Endothelial cell of umbilical vein (primary cell): ENCODE results near the gene MAP7D2. TPM values are rescaled to one million over a fixed set of nuclear protein-coding genes. Genes with fewer than 3 reads are reported as not detected.

ENCODE experiments used
- BruUV-seq: library from RNA; stranded (reverse); fragments of 400-500 nt; replicated peaks from 2 replicates; lab custom pipeline; 2021; lab: Mats Ljungman, UMichigan
- CTCF ChIA-PET: fragments of 300-600, 350-600 bp; sonication (Branson Sonifier 250); formaldehyde crosslinking; loops from one replicate; lab custom pipeline; 2021; ENCODE audit warnings: antibody characterized with exemption, inconsistent platforms; lab: Charles Lee
- POLR2A ChIA-PET: fragments of 300-600, 350-600 bp; sonication (Branson Sonifier 250); formaldehyde crosslinking; loops from one replicate; lab custom pipeline; 2021; ENCODE audit warnings: antibody characterized with exemption, inconsistent platforms; lab: Charles Lee
- DNase-seq: peaks from one replicate; pipeline ENCODE4 v3.0.0-alpha.2; 2011; ENCODE audit warnings: low read depth, low spot score
- FAIRE-seq: peaks from 2 replicates; lab custom pipeline; 2011; peaks lifted over from hg19 to GRCh38; lab: Jason Lieb, UNC
- H2AFZ ChIP-seq: 2 replicates; pipeline ENCODE4 v1.6.0; 2012; ENCODE audit warnings: low read depth, low read length, control low read depth, inconsistent platforms
- H3K27ac ChIP-seq: 2 replicates; pipeline ENCODE4 v1.5.1; 2011; ENCODE audit warnings: low read depth, mild to moderate bottlenecking, control low read depth, low read length, moderate library complexity; ENCODE audit not compliant: insufficient read depth
- H3K27me3 ChIP-seq, 2 experiments: 2 replicates each; pipeline versions ENCODE4 v1.6.0 to v1.6.1; 2011; ENCODE audit warnings: low read length in 2 of 2, mixed read lengths in 1 of 2; ENCODE audit not compliant: control insufficient read depth in 2 of 2, insufficient read depth in 2 of 2
- H3K36me3 ChIP-seq, 2 experiments: 2 replicates in 1 of 2; 3 replicates in 1 of 2; pipeline ENCODE4 v1.5.1; 2011; ENCODE audit warnings: low read length in 2 of 2, mild to moderate bottlenecking in 1 of 2, moderate library complexity in 1 of 2; ENCODE audit not compliant: control insufficient read depth in 2 of 2, insufficient read depth in 2 of 2; ENCODE audit errors: extremely low read depth in 1 of 2
- H3K4me1 ChIP-seq: 3 replicates; pipeline ENCODE4 v1.5.1; 2011; ENCODE audit warnings: mild to moderate bottlenecking, low read length; ENCODE audit not compliant: control insufficient read depth, insufficient read depth; ENCODE audit errors: extremely low read depth
- H3K4me2 ChIP-seq: 2 replicates; pipeline ENCODE4 v1.6.1; 2011; ENCODE audit warnings: low read length, control low read depth, mixed read lengths; ENCODE audit not compliant: insufficient read depth
- H3K4me3 ChIP-seq, 3 experiments: fragments of 200-600 bp in 1 of 3; sonication (generic), shearing (Covaris generic) in 1 of 3; replicated peaks in 1 of 3; 2 replicates each; pipeline ENCODE4 v1.5.1; 2011 to 2016; ENCODE audit warnings: control low read depth in 3 of 3, low read length in 3 of 3, mild to moderate bottlenecking in 2 of 3, inconsistent platforms in 1 of 3, low read depth in 1 of 3, moderate library complexity in 1 of 3; ENCODE audit not compliant: insufficient read depth in 1 of 3
- H3K79me2 ChIP-seq: 2 replicates; pipeline ENCODE4 v1.6.0; 2012; ENCODE audit warnings: low read length, inconsistent platforms; ENCODE audit not compliant: control insufficient read depth, insufficient read depth
- H3K9ac ChIP-seq: replicated peaks from 2 replicates; pipeline ENCODE3; 2011; ENCODE audit warnings: low read length, control low read depth; ENCODE audit not compliant: insufficient read depth; ENCODE audit errors: extremely low read depth
- H3K9me1 ChIP-seq: replicated peaks from 3 replicates; pipeline ENCODE4 v1.6.0; 2011; ENCODE audit warnings: mild to moderate bottlenecking, low read length; ENCODE audit not compliant: control insufficient read depth, insufficient read depth; ENCODE audit errors: extremely low read depth
- H3K9me3 ChIP-seq: replicated peaks from 2 replicates; pipeline ENCODE4 v1.5.1; 2012; ENCODE audit warnings: low read length, inconsistent platforms; ENCODE audit not compliant: control insufficient read depth, insufficient read depth
- H4K20me1 ChIP-seq: replicated peaks from 2 replicates; pipeline ENCODE3; 2011; ENCODE audit warnings: mild to moderate bottlenecking, low read length; ENCODE audit not compliant: control insufficient read depth, insufficient read depth; ENCODE audit errors: extremely low read depth
- CTCF ChIP-seq, 2 donors: IDR thresholded peaks; 1 replicate in 1 of 2; 2 replicates in 1 of 2; pipeline ENCODE4 v1.5.1; 2011; ENCODE audit warnings: low read length in 2 of 2, mild to moderate bottlenecking in 2 of 2, moderate library complexity in 2 of 2, control low read depth in 1 of 2, inconsistent platforms in 1 of 2, low read depth in 1 of 2; ENCODE audit not compliant: insufficient read depth in 1 of 2; ENCODE audit errors: extremely low read depth in 1 of 2
- EZH2 ChIP-seq: IDR thresholded peaks from 2 replicates; pipeline ENCODE4 v1.6.1; 2012; ENCODE audit warnings: borderline replicate concordance, low read depth, mild to moderate bottlenecking, moderate library complexity, low read length, inconsistent platforms; ENCODE audit not compliant: severe bottlenecking
- FOS ChIP-seq: IDR thresholded peaks from 2 replicates; pipeline ENCODE4 v1.6.1; 2011; ENCODE audit warnings: mild to moderate bottlenecking, low read length, moderate library complexity, borderline replicate concordance; ENCODE audit not compliant: insufficient read depth
- GATA2 ChIP-seq: IDR thresholded peaks from 2 replicates; pipeline ENCODE4 v1.7.0; 2011; ENCODE audit warnings: low read depth, mild to moderate bottlenecking, moderate library complexity, mixed read lengths, low read length; ENCODE audit not compliant: insufficient read length, insufficient read depth
- JUN ChIP-seq: IDR thresholded peaks from 2 replicates; pipeline ENCODE4 v1.6.1; 2011; ENCODE audit warnings: borderline replicate concordance, low read depth; ENCODE audit not compliant: insufficient read length, insufficient read depth
- MAX ChIP-seq: IDR thresholded peaks from 2 replicates; pipeline ENCODE4 v1.6.1; 2011; ENCODE audit not compliant: insufficient read depth, insufficient read length
- MYC ChIP-seq: IDR thresholded peaks from one replicate; pipeline ENCODE4 v1.6.1; 2011; ENCODE audit warnings: mild to moderate bottlenecking, low read depth, low read length
- POLR2A ChIP-seq: IDR thresholded peaks from 2 replicates; pipeline ENCODE4 v1.6.1; 2012; ENCODE audit warnings: low read depth, mild to moderate bottlenecking, control low read depth, low read length
- POLR2AphosphoS5 ChIP-seq: IDR thresholded peaks from 2 replicates; pipeline ENCODE4 v1.6.1; 2012; ENCODE audit warnings: low read depth, mild to moderate bottlenecking, control low read depth, low read length, moderate library complexity; ENCODE audit not compliant: insufficient read depth
- dilution Hi-C: fragments of 300-500 bp; cut with MboI; formaldehyde crosslinking; loops from one replicate; pipeline ENCODE4 v1.15.0; 2019; ENCODE audit warnings: low sequenced_read_pairs; ENCODE audit not compliant: extremely low pct_ligation_motif_present
- intact Hi-C: fragments of 100-400 bp; cut with micrococcal nuclease; formaldehyde crosslinking; loops from one replicate; pipeline ENCODE4 v1.10.0; 2022
- polyA plus RNA-seq, 4 experiments: library from polyadenylated mRNA; depleted of rRNA in 3 of 4; stranded (reverse) in 3 of 4; unstranded in 1 of 4; fragments of >200 nt; gene quantifications; 2 replicates each; pipeline versions ENCODE4 v1.2.1 to v1.2.3, GENCODE V29; 2011 to 2012; ENCODE audit warnings: missing spikeins in 1 of 4
- total RNA-seq: library from RNA; stranded (reverse); gene quantifications from 2 replicates; pipeline ENCODE4 v1.2.3, GENCODE V29; 2021

MAP7D2 gene
- total and polyA plus RNA-seq, 2 donors (not counting 3 experiments of a cell fraction or from before 2014, with no cell fraction given), result 0.08 to 0.15 TPM

GRCh38 chrX:20111271-20111670, 5.4 kb downstream of the MAP7D2 start:
- dilution Hi-C loops, result no loop called here
- BruUV-seq, result no TSS peak
- intact Hi-C loops, result no loop called here

More at GRCh38 chrX:20111271-20111670, 5.4 kb downstream of the MAP7D2 start:
- ChIA-PET CTCF (no interaction called here), POLR2A (no interaction called here)
- Histone ChIP-seq H3K27me3 (peaks cover 0 to 4% of the 10 kb centered on the region in 2 experiments), H3K4me1 (no peaks in the 10 kb centered on the region), H3K36me3 (no peaks in the 10 kb centered on the region), H3K9me1 (no peaks in the 10 kb centered on the region), H3K9me3 (no peaks in the 10 kb centered on the region), H3K9ac (no peak overlapping the region), H4K20me1 (no peaks in the 10 kb centered on the region), H2AFZ (no peak overlapping the region), H3K79me2 (no peaks in the 10 kb centered on the region), H3K27ac (no peak overlapping the region), H3K4me3 (no peak overlapping the region), H3K4me2 (no peak overlapping the region)
- no peak for FAIRE-seq
- TF ChIP-seq FOS, result no peak
- TF ChIP-seq CTCF (IDR thresholded peaks at IDR 0.05; ENCODE audit: extremely low read depth in 1 of 2, insufficient read depth in 1 of 2, low read depth in 1 of 2, low read length in 2 of 2), result no peak
- TF ChIP-seq JUN, result no peak
- TF ChIP-seq GATA2, result no peak
- no peak for TF ChIP-seq POLR2AphosphoS5
- no peak for TF ChIP-seq MYC
- TF ChIP-seq EZH2, result no peak
- no peak for TF ChIP-seq POLR2A
- no peak for TF ChIP-seq MAX
- DNase-seq, result no peak
